ENCODE results near the gene SPTBN1. TPM values are rescaled to one million over a fixed set of nuclear protein-coding genes. Genes with fewer than 3 reads are reported as not detected.

SPTBN1 gene
- polyA plus RNA-seq: 168 TPM
- long read RNA-seq, donor 1, full-length matches to known transcripts: 4 of 168 reads
- long read RNA-seq, donor 1, partial matches to known transcripts: 164 of 168 reads
- long read RNA-seq, donor 1, other reads (novel, unspliced or antisense): 0 of 168 reads
- long read RNA-seq, donor 2, transcript SPTBN1-204 (4 exons, 3,332 nt): major isoform, 11 of 45 reads
- long read RNA-seq, donor 2, partial matches to known transcripts: 33 of 45 reads
- long read RNA-seq, donor 2, other reads (novel, unspliced or antisense): 0 of 45 reads
- long read RNA-seq, donor 3: 0 reads
- long read RNA-seq, donor 4, partial matches to known transcripts: 29 of 29 reads
- long read RNA-seq, donor 4, other reads (novel, unspliced or antisense): 0 of 29 reads
- long read RNA-seq, donor 5, transcript SPTBN1-204 (4 exons, 3,332 nt): major isoform, 5 of 25 reads
- long read RNA-seq, donor 5, partial matches to known transcripts: 20 of 25 reads
- long read RNA-seq, donor 5, other reads (novel, unspliced or antisense): 0 of 25 reads
- long read RNA-seq, donor 6, transcript SPTBN1-204 (4 exons, 3,332 nt): major isoform, 9 of 16 reads
- long read RNA-seq, donor 6, partial matches to known transcripts: 7 of 16 reads
- long read RNA-seq, donor 6, other reads (novel, unspliced or antisense): 0 of 16 reads
- long read RNA-seq, donor 7, transcript SPTBN1-204 (4 exons, 3,332 nt): major isoform, 14 of 137 reads
- long read RNA-seq, donor 7, partial matches to known transcripts: 123 of 137 reads
- long read RNA-seq, donor 7, other reads (novel, unspliced or antisense): 0 of 137 reads
- long read RNA-seq, donor 8, transcript SPTBN1-204 (4 exons, 3,332 nt): major isoform, 20 of 54 reads
- long read RNA-seq, donor 8, partial matches to known transcripts: 34 of 54 reads
- long read RNA-seq, donor 8, other reads (novel, unspliced or antisense): 0 of 54 reads
- long read RNA-seq, donor 9, transcript SPTBN1-204 (4 exons, 3,332 nt): major isoform, 8 of 121 reads
- long read RNA-seq, donor 9, partial matches to known transcripts: 113 of 121 reads
- long read RNA-seq, donor 9, other reads (novel, unspliced or antisense): 0 of 121 reads
- long read RNA-seq, donor 10, full-length matches to known transcripts: 10 of 34 reads
- long read RNA-seq, donor 10, partial matches to known transcripts: 24 of 34 reads
- long read RNA-seq, donor 10, other reads (novel, unspliced or antisense): 0 of 34 reads
- long read RNA-seq, donor 11, full-length matches to known transcripts: 9 of 14 reads
- long read RNA-seq, donor 11, partial matches to known transcripts: 5 of 14 reads
- long read RNA-seq, donor 11, other reads (novel, unspliced or antisense): 0 of 14 reads

DNA sequence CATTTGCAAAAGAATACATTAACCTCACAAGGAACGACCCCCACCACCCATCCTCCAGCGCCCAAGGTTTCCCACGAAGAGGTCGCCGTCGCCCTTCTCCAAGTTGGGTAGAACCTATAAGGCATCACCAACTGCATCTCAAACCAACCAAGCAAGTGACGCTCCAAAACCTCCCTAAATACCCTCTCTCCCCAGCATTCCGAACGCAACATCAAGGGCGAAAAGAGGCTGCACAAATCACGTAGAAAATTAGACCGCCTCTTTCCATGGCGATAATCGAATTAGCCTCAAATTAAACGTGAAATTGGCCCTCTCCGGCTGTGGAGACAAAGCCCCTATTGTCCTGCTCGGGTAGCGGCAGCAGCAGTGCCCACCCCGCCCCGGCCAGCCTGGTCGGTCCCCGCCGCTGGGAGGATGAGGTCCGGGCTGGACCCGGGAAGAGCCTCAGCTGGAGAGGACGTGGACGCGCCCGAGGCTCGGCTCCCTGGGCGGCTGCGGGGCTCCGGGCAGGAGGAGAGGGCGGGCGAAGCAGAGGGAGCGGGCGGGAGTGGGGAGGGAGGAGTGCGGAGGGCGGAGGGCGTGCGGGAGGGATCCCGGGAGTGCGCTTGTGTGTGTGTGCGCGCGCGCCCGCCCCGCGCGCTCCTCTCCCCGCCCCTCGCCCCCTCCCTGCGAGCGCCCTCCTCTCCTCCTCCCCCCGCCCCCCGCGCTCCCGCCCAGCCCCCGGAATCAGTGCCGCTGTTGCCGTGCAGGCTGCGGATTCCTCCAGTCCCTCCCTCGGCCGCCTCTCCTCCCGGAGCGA lies at the start of gene SPTBN1:
TSS of gene SPTBN1 (plus strand) at position 765 of the 799 bp plus-strand sequence. CDS start 70,092 bp downstream, outside the sequence.
- H3K36me3 ChIP-seq (ENCODE audit: control insufficient read depth, insufficient read depth, low read length): no peaks in the 10 kb centered on the region
- peak within 1 kb of the TSS; percentile 63 for H3K4me3 ChIP-seq (ENCODE audit: low read length)
- H3K9me3 ChIP-seq (ENCODE audit: control insufficient read depth, low read depth, low read length): no peaks in the 10 kb centered on the region
- peak within 1 kb of the TSS; percentile 87 for H3K27ac ChIP-seq (ENCODE audit: low read length)
- peaks cover 37% of the 10 kb centered on the region for H3K27me3 ChIP-seq (ENCODE audit: control insufficient read depth, insufficient read depth, low read length)
- WGBS (ENCODE audit: insufficient coverage, low lambda C conversion rate): no CpG with 5 or more reads among the region's 67 CpGs
- peak; percentile 78 to 79 for DNase-seq
- peaks cover 3% of the 10 kb centered on the region for H3K4me1 ChIP-seq (ENCODE audit: control insufficient read depth, insufficient read depth, low read length)

DNA sequence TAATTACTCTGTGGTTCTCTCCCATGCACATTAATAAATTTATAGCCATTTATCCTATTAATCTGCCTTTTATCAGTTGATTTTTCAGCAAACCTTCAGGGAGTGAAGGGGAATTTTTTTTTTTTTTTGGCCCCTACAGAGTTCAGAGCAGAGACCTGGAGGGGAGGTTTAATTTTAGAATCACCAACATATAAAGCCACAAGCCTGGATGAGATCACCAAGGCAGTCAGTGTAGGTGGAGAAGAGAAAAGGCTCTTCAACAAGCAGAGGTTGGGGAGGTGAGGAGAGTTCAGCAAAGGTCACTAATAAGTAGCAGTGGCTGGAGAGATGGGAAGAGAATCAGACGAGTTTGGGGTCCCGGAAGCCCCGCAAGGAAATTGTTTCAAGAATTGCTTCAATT lies 48.4 kb upstream of the SPTBN1 start:
- no peaks in the 10 kb centered on the region for H3K9me3 ChIP-seq (ENCODE audit: control insufficient read depth, low read depth, low read length)
- DNase-seq: no peak
- H3K4me3 ChIP-seq (ENCODE audit: low read length): no peak overlapping the region
- H3K27me3 ChIP-seq (ENCODE audit: control insufficient read depth, insufficient read depth, low read length): no peaks in the 10 kb centered on the region
- no peaks in the 10 kb centered on the region for H3K4me1 ChIP-seq (ENCODE audit: control insufficient read depth, insufficient read depth, low read length)
- WGBS (ENCODE audit: insufficient coverage, low lambda C conversion rate): no CpG with 5 or more reads among the region's 3 CpGs
- H3K27ac ChIP-seq (ENCODE audit: low read length): no peak overlapping the region
- no peaks in the 10 kb centered on the region for H3K36me3 ChIP-seq (ENCODE audit: control insufficient read depth, insufficient read depth, low read length)

DNA sequence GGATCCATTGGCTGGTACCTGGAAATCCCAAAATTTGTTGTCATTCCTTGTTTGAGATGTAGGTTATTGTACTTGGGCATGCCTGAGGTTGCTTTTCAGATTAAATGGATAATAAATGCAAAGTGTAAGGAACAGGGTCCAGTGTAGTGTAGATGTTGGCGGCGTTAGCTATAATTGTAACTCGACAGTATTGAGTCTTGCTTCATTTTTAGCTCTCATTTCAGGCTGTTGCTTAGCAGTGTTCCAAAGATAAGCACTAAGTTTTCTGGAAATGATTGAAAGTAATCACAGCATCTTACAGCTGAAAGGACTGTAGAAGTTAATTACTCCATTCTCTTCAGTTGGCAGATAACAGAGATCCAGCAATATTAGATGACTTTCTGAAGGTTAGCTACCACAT lies 47.8 kb upstream of the SPTBN1 start:
- no CpG with 5 or more reads among the region's 3 CpGs for WGBS (ENCODE audit: insufficient coverage, low lambda C conversion rate)

DNA sequence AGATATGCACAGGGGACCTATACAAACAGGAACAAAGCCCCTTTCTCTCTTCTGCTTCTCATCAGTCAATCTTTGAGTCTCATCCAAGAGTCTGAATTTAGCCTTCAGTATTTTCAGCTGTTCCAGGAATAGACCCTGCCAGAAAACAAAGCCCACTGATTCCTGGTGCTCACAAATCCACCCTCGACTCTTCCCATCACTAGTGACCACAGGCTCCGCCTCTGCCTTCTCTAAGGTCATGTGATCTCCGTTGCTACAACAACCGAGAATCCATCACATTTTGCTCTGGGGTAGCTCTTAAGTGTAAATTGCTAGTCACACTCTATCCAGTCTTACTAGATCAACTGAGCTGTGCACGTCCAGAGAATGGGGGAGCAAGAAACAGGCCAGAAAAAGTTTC lies 46.4 kb upstream of the SPTBN1 start:
- no peaks in the 10 kb centered on the region for H3K9me3 ChIP-seq (ENCODE audit: control insufficient read depth, low read depth, low read length)
- H3K4me1 ChIP-seq (ENCODE audit: control insufficient read depth, insufficient read depth, low read length): no peaks in the 10 kb centered on the region
- no peaks in the 10 kb centered on the region for H3K27me3 ChIP-seq (ENCODE audit: control insufficient read depth, insufficient read depth, low read length)
- H3K27ac ChIP-seq (ENCODE audit: low read length): no peak overlapping the region
- no peak for DNase-seq
- no CpG with 5 or more reads among the region's 5 CpGs for WGBS (ENCODE audit: insufficient coverage, low lambda C conversion rate)
- H3K4me3 ChIP-seq (ENCODE audit: low read length): no peak overlapping the region
- no peaks in the 10 kb centered on the region for H3K36me3 ChIP-seq (ENCODE audit: control insufficient read depth, insufficient read depth, low read length)

More for the DNA sequence above, 47.8 kb upstream of the SPTBN1 start:
- H3K9me3 ChIP-seq (ENCODE audit: control insufficient read depth, low read depth, low read length): no peaks in the 10 kb centered on the region
- H3K36me3 ChIP-seq (ENCODE audit: control insufficient read depth, insufficient read depth, low read length): no peaks in the 10 kb centered on the region
- no peaks in the 10 kb centered on the region for H3K4me1 ChIP-seq (ENCODE audit: control insufficient read depth, insufficient read depth, low read length)
- DNase-seq: no peak
- H3K4me3 ChIP-seq (ENCODE audit: low read length): no peak overlapping the region
- no peak overlapping the region for H3K27ac ChIP-seq (ENCODE audit: low read length)
- no peaks in the 10 kb centered on the region for H3K27me3 ChIP-seq (ENCODE audit: control insufficient read depth, insufficient read depth, low read length)

DNA sequence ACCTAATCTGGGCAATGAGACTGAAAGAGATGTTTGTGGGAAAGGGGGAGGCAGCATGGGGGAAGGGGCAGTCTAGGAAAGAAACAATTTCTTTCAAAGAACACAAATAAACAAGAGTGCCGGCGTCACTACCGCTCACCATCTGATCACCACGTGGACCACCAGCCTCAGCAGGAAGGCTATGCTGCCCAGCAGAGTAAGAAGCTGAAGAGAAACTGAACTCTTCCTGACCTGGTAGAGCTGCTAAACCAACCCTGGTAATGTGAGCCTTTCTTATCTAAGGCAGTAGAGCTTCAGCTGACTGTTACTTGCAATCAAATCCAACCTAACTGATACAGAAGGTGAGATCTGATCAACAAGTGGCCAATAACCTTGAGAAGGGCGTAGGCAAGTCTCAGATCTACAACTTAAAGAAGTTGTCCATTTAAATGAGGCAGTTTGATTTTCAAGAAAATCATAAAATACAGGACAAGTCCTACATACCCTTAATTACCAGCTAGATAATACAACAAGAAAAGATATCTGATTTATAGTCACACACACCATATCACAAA lies 44.2 kb upstream of the SPTBN1 start:
- Histone ChIP-seq H3K27ac (ENCODE audit: low read length) (no peak overlapping the region), H3K27me3 (ENCODE audit: control insufficient read depth, insufficient read depth, low read length) (no peaks in the 10 kb centered on the region), H3K4me1 (ENCODE audit: control insufficient read depth, insufficient read depth, low read length) (no peaks in the 10 kb centered on the region), H3K4me3 (ENCODE audit: low read length) (no peak overlapping the region), H3K9me3 (ENCODE audit: control insufficient read depth, low read depth, low read length) (no peaks in the 10 kb centered on the region), H3K36me3 (ENCODE audit: control insufficient read depth, insufficient read depth, low read length) (no peaks in the 10 kb centered on the region)
- no peak for DNase-seq
- no CpG with 5 or more reads among the region's 5 CpGs for WGBS (ENCODE audit: insufficient coverage, low lambda C conversion rate)

DNA sequence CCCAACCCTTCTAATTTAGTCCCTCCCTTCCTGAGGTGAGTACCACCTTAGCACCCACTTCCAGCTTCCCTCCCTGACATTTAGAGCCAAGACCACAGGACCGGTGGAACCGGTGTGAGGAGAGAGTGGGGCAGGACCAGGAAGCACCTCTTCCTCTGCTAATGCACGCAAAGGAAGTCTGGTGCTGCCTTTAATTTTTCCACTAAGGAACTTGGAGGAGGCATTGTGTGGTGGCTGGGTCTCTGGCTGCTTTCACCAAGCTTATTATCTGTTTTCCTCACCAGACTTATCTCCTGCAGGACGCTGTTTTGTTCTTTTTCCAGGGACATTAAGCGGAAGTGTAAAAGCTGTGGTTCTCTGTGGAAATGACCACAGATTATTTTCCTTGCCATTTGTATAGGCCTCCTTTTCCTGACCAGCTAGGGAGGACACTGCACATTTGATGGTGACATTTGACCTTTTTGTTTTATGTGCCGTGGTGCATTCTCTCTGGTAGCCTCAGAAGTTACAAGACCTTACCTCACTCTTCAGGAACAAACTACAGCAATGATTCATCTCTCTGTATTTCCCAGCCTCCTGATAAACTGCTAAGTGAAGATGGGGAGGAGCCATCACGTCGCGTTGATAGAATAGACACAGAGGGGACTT lies 39.8 kb upstream of the SPTBN1 start:
- 78% methylated on average over 3 of the region's 9 CpGs for WGBS (ENCODE audit: insufficient coverage, low lambda C conversion rate)
- Histone ChIP-seq H3K4me3 (ENCODE audit: low read length) (no peak overlapping the region), H3K4me1 (ENCODE audit: control insufficient read depth, insufficient read depth, low read length) (no peaks in the 10 kb centered on the region), H3K36me3 (ENCODE audit: control insufficient read depth, insufficient read depth, low read length) (no peaks in the 10 kb centered on the region), H3K27me3 (ENCODE audit: control insufficient read depth, insufficient read depth, low read length) (no peaks in the 10 kb centered on the region), H3K9me3 (ENCODE audit: control insufficient read depth, low read depth, low read length) (no peaks in the 10 kb centered on the region), H3K27ac (ENCODE audit: low read length) (no peak overlapping the region)
- DNase-seq: no peak

DNA sequence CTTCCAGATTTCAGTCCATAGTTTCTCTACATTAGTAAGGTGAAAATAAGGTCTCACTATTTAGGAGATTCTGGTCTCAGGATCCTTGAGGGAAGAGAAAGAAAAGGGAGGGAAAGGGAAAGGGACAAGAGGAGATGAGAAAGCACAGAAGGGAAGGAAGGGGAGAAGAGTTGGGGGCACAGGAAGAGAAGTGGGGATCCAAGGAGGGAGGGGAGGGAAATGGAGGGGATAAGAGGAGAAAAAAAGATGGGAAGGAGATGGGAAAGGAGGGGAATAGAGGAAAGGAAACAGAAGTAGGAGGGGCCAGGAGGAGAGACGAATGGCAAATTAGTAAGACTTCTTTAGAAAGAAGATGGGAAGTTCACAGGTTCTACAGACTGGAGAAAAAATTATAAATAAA lies 39.2 kb upstream of the SPTBN1 start:
- Histone ChIP-seq H3K4me1 (ENCODE audit: control insufficient read depth, insufficient read depth, low read length) (no peaks in the 10 kb centered on the region), H3K36me3 (ENCODE audit: control insufficient read depth, insufficient read depth, low read length) (no peaks in the 10 kb centered on the region), H3K4me3 (ENCODE audit: low read length) (no peak overlapping the region), H3K9me3 (ENCODE audit: control insufficient read depth, low read depth, low read length) (no peaks in the 10 kb centered on the region), H3K27me3 (ENCODE audit: control insufficient read depth, insufficient read depth, low read length) (no peaks in the 10 kb centered on the region), H3K27ac (ENCODE audit: low read length) (no peak overlapping the region)
- WGBS (ENCODE audit: insufficient coverage, low lambda C conversion rate): 100% methylated on average over 1 of the region's 1 CpG
- no peak for DNase-seq

DNA sequence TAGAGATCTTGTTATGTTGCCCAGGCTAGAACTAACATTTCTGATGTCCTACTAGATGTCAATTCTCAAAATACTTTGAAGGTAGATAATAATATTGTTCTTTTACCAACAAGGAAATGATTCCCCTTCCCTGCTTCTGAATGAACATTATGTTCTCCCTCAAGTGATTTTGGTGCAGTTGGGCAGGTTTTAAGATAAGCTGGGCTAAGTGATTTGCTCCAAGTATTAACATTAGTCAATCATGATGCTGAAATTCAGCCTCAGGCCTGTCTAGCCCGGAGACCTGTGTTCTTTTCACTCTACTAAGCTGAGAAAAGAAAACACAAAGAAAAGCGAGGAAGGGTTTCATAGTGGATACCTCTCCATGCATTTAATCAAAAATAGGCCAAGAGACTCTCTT lies 38.5 kb upstream of the SPTBN1 start:
- no peaks in the 10 kb centered on the region for H3K9me3 ChIP-seq (ENCODE audit: control insufficient read depth, low read depth, low read length)
- no peak for DNase-seq
- H3K4me1 ChIP-seq (ENCODE audit: control insufficient read depth, insufficient read depth, low read length): no peaks in the 10 kb centered on the region
- H3K36me3 ChIP-seq (ENCODE audit: control insufficient read depth, insufficient read depth, low read length): no peaks in the 10 kb centered on the region
- no peak overlapping the region for H3K27ac ChIP-seq (ENCODE audit: low read length)
- H3K4me3 ChIP-seq (ENCODE audit: low read length): no peak overlapping the region
- 40% methylated on average over 1 of the region's 2 CpGs for WGBS (ENCODE audit: insufficient coverage, low lambda C conversion rate)
- H3K27me3 ChIP-seq (ENCODE audit: control insufficient read depth, insufficient read depth, low read length): no peaks in the 10 kb centered on the region

DNA sequence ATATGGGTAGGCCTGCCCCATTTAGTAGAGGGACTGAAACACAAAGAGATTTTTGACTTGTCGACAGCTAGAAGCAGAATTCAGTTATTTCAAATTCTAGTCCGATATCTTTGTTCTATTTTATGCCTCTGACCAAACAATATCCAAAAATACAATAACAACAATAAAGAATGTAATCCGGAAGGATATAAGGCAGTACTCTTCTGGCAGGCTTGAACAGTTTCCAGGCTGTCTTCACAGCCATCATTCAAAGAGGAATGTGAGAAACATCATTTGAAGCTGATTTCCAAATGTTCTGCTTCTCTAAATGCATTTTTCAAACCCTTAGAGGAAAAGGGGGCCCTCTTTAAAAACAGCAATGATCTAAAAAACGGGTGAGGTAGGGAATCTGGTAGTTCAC lies 36.7 kb upstream of the SPTBN1 start:
- no peaks in the 10 kb centered on the region for H3K9me3 ChIP-seq (ENCODE audit: control insufficient read depth, low read depth, low read length)
- no peaks in the 10 kb centered on the region for H3K36me3 ChIP-seq (ENCODE audit: control insufficient read depth, insufficient read depth, low read length)
- no peak for DNase-seq
- WGBS (ENCODE audit: insufficient coverage, low lambda C conversion rate): 86% methylated on average over 3 of the region's 4 CpGs
- H3K27ac ChIP-seq (ENCODE audit: low read length): no peak overlapping the region
- H3K4me1 ChIP-seq (ENCODE audit: control insufficient read depth, insufficient read depth, low read length): no peaks in the 10 kb centered on the region
- H3K27me3 ChIP-seq (ENCODE audit: control insufficient read depth, insufficient read depth, low read length): no peaks in the 10 kb centered on the region
- no peak overlapping the region for H3K4me3 ChIP-seq (ENCODE audit: low read length)

Data from large intestine (tissue), 12 donors.